HG02610 (cell line): ENCODE measurements around the gene HERPUD1.

ENCODE experiments used
- ATAC-seq: cut with Tn5 transposase; IDR thresholded peaks from one replicate; pipeline ENCODE4 v1.9.1; 2021; ENCODE audit warnings: mild to moderate bottlenecking, moderate library complexity; ENCODE audit not compliant: unreplicated experiment

The HERPUD1 gene

GRCh38 chr16:56994311-56994710 lies 62.4 kb downstream of the HERPUD1 start:
- no peak for ATAC-seq
